ENCODE measurements around the gene FRMD7.
"Not testable (repeated sequence)": the region's sequence is repeated elsewhere in the genome, so short reads cannot be mapped to it uniquely, and the experiment has no call there.

Gene FRMD7

GRCh38 chrX:132093239-132093860 is 34.5 kb downstream of the FRMD7 start:
- no peak for DNase-seq (ENCODE audit: low read depth in 3 of 3)

GRCh38 chrX:132092439-132093065 is 35.3 kb downstream of the FRMD7 start:
- peak; percentile 18 to 40 (median 22) for DNase-seq (ENCODE audit: low read depth in 3 of 3)

GRCh38 chrX:132090403-132091159 is 37.2 kb downstream of the FRMD7 start:
- DNase-seq (ENCODE audit: low read depth in 3 of 3), result no peak

GRCh38 chrX:132088864-132089263 is 39.0 kb downstream of the FRMD7 start:
- DNase-seq (ENCODE audit: low read depth in 3 of 3), result no peak

GRCh38 chrX:132086672-132087071 is 41.1 kb downstream of the FRMD7 start:
- no peak for DNase-seq (ENCODE audit: low read depth in 3 of 3)

GRCh38 chrX:132085786-132086185 is 42.0 kb downstream of the FRMD7 start:
- no peak for DNase-seq (ENCODE audit: low read depth in 3 of 3)

- DNase-seq (ENCODE audit: low read depth in 3 of 3), result no peak
Measured at GRCh38 chrX:132077912-132078311, 49.9 kb downstream of the FRMD7 start.

- DNase-seq (ENCODE audit: low read depth in 3 of 3), result no peak
Measured at GRCh38 chrX:132077414-132077813, 50.4 kb downstream of the FRMD7 start.

GRCh38 chrX:132071254-132071653 is 56.6 kb downstream of the FRMD7 start:
- DNase-seq (ENCODE audit: low read depth in 3 of 3), result no peak

GRCh38 chrX:132068405-132068804 is 59.4 kb downstream of the FRMD7 start:
- no peak for DNase-seq (ENCODE audit: low read depth in 3 of 3)

GRCh38 chrX:132063862-132064261 is 64.0 kb downstream of the FRMD7 start:
- no peak for DNase-seq (ENCODE audit: low read depth in 3 of 3)

- DNase-seq (ENCODE audit: low read depth in 3 of 3), result no peak
Measured at GRCh38 chrX:132063334-132063733, 64.5 kb downstream of the FRMD7 start.

GRCh38 chrX:132059973-132060540 is 67.8 kb downstream of the FRMD7 start:
- DNase-seq (ENCODE audit: low read depth in 3 of 3), result no peak

GRCh38 chrX:132058975-132059374 is 68.8 kb downstream of the FRMD7 start:
- no peak for DNase-seq (ENCODE audit: low read depth in 3 of 3)

- DNase-seq (ENCODE audit: low read depth in 3 of 3), result no peak
Measured at GRCh38 chrX:132058050-132058449, 69.8 kb downstream of the FRMD7 start.

GRCh38 chrX:132051778-132052177 is 76.0 kb downstream of the FRMD7 start:
- not testable (repeated sequence) for DNase-seq (ENCODE audit: low read depth in 3 of 3)

GRCh38 chrX:132046533-132046932 is 81.3 kb downstream of the FRMD7 start:
- no peak for DNase-seq (ENCODE audit: low read depth in 3 of 3)

GRCh38 chrX:132045456-132045855 is 82.4 kb downstream of the FRMD7 start:
- DNase-seq (ENCODE audit: low read depth in 3 of 3), result no peak

- DNase-seq (ENCODE audit: low read depth in 3 of 3), result no peak
Measured at GRCh38 chrX:132044953-132045352, 82.9 kb downstream of the FRMD7 start.

GRCh38 chrX:132043977-132044376 is 83.8 kb downstream of the FRMD7 start:
- DNase-seq (ENCODE audit: low read depth in 3 of 3), result no peak

- no peak for DNase-seq (ENCODE audit: low read depth in 3 of 3)
Measured at GRCh38 chrX:132041015-132041414, 86.8 kb downstream of the FRMD7 start.

GRCh38 chrX:132040066-132040465 is 87.8 kb downstream of the FRMD7 start:
- DNase-seq (ENCODE audit: low read depth in 3 of 3), result no peak

All from stimulated activated CD4-positive, alpha-beta T cell treated with anti-CD3 and anti-CD28 coated beads, TNF-alpha, amount 100 ng/mL, for 24 hours (primary cell).